ENCODE data around the gene CBX2.

The CBX2 gene

DNA sequence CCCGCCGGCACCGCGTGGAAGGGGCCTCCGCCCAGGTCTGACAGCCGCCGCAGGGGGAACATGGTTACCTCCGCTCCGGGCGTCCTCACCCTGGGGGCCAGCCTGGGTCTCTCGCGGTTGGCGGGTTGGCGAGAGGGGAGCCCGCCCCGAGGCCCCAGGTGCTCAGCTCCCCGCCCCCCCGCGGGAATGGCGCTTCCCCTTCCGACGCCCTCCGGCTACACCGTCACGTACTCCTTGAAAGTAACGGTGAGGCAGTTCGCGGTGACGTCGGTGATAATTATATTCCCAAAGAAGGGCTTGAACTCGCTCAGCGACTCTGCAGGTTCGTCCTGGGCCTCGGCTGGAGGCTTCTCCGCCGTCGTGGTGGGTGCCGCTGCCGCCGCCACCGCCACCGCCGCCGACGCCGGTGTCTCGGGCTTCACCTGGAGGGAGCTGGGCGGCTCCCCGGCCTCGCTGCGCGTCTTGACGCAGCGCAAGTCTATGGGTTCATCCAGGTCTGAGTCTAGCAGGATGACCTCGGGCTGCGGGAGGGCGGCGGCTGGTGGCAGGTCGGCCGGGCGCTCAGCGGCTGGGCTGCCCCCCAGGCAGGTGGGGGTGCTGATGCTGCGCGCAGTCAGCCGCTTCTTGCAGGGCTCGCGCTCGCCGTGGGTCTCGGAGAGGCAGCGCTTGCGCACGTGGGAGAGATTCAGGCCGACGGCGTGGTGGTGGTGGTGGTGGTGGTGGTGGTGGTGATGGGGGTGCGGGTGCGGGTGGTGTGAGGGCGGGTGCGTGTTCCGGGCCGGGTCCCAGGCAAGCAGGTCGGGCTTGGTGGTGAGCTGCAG, 56.0 kb downstream of the CBX2 start:
- TF ChIP-seq TAF1 (IDR thresholded peaks at IDR 0.05; ENCODE audit: borderline replicate concordance, insufficient read depth, low read length) = no peak
- TF ChIP-seq FOXP2 (optimal IDR thresholded peaks at IDR 0.05; ENCODE audit: borderline replicate concordance, extremely low read depth, extremely low read length, insufficient read depth) = no peak
- no peak for TF ChIP-seq POLR2AphosphoS5 (IDR thresholded peaks at IDR 0.05; ENCODE audit: low read depth, low read length)

DNA sequence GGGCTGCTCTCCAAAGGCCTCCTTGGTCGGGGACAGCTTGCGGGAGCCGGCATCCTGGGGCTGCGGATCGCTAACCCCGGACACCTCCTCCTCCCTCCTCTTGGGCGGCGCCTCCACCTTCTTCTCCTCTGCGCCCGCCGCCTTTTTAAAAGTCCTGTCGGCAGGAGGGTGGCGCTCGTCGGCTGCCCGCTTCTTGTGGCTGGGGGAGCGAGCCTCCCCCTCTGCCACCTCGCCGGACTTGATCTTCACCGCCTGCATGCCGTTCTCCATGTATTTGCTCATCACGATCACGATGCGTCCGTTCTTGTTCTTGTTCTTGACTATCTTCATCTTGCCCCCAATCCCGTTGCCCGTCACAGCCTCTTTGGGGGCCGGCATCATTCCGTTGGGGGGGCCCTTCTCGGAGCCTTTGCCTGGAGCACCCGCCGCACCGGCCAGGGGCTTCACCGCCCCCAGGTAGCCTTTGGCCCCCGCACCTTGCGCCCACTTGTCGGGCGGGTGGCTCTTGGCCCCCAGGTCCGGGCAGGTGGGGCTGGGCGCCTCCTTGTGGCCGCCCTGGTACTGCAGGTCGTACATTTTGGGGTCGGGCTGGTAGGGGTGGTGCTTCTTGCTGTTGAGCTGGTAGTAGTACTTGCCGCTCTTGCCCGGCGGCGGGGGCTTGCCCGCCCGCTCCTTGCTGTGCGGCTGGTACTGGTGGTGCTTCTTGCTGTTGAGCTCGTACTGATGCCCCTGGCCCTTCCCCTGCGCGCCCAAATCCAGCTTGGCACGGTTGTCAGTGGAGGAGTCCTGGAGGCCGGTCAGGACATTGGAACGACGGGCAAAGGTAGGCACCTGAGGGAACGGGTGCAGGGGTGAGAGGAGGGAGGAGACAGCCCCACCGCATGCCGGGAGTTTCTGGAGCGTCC, 56.9 kb downstream of the CBX2 start:
- no peak for TF ChIP-seq FOXP2 (optimal IDR thresholded peaks at IDR 0.05; ENCODE audit: borderline replicate concordance, extremely low read depth, extremely low read length, insufficient read depth)
- TF ChIP-seq TAF1 (IDR thresholded peaks at IDR 0.05; ENCODE audit: borderline replicate concordance, insufficient read depth, low read length) = no peak
- TF ChIP-seq, protein P1, sequence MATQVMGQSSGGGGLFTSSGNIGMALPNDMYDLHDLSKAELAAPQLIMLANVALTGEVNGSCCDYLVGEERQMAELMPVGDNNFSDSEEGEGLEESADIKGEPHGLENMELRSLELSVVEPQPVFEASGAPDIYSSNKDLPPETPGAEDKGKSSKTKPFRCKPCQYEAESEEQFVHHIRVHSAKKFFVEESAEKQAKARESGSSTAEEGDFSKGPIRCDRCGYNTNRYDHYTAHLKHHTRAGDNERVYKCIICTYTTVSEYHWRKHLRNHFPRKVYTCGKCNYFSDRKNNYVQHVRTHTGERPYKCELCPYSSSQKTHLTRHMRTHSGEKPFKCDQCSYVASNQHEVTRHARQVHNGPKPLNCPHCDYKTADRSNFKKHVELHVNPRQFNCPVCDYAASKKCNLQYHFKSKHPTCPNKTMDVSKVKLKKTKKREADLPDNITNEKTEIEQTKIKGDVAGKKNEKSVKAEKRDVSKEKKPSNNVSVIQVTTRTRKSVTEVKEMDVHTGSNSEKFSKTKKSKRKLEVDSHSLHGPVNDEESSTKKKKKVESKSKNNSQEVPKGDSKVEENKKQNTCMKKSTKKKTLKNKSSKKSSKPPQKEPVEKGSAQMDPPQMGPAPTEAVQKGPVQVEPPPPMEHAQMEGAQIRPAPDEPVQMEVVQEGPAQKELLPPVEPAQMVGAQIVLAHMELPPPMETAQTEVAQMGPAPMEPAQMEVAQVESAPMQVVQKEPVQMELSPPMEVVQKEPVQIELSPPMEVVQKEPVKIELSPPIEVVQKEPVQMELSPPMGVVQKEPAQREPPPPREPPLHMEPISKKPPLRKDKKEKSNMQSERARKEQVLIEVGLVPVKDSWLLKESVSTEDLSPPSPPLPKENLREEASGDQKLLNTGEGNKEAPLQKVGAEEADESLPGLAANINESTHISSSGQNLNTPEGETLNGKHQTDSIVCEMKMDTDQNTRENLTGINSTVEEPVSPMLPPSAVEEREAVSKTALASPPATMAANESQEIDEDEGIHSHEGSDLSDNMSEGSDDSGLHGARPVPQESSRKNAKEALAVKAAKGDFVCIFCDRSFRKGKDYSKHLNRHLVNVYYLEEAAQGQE (IDR thresholded peaks at IDR 0.05; ENCODE audit: insufficient read depth in 1 of 2, low read depth in 2 of 2, low read length in 2 of 2) = no peak
- no peak for TF ChIP-seq SIN3A (IDR thresholded peaks at IDR 0.05; ENCODE audit: borderline replicate concordance, insufficient read depth, low read length)
- TF ChIP-seq POLR2AphosphoS5 (IDR thresholded peaks at IDR 0.05; ENCODE audit: low read depth, low read length) = no peak

DNA sequence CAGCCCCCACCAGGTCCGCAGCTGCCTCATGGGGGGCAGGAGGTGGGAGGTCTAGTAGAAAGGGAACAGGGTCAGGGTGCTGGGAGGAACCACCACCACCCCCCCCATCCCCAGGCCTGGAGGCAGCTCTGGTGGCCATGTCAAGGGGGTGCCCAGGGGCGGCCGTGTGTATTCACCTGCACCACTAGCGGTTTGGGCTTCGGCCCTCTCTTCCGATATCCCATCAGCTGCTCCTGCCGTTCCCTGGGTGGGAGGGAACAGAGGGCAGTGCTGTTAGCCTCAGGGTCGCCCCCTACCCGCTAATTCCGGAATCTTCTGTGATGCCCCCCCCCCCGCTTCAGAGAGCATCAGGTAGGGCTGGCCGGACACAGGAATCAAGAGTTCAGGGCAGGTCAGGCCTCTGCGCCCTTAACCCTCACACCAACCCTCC, 57.5 kb downstream of the CBX2 start:
- no peak for TF ChIP-seq TAF1 (IDR thresholded peaks at IDR 0.05; ENCODE audit: borderline replicate concordance, insufficient read depth, low read length)
- TF ChIP-seq SIN3A (IDR thresholded peaks at IDR 0.05; ENCODE audit: borderline replicate concordance, insufficient read depth, low read length) = no peak
- TF ChIP-seq POLR2AphosphoS5 (IDR thresholded peaks at IDR 0.05; ENCODE audit: low read depth, low read length) = no peak
- TF ChIP-seq, protein P1 (IDR thresholded peaks at IDR 0.05; ENCODE audit: insufficient read depth in 1 of 2, low read depth in 2 of 2, low read length in 2 of 2) = no peak
- no peak for TF ChIP-seq FOXP2 (optimal IDR thresholded peaks at IDR 0.05; ENCODE audit: borderline replicate concordance, extremely low read depth, extremely low read length, insufficient read depth)

DNA sequence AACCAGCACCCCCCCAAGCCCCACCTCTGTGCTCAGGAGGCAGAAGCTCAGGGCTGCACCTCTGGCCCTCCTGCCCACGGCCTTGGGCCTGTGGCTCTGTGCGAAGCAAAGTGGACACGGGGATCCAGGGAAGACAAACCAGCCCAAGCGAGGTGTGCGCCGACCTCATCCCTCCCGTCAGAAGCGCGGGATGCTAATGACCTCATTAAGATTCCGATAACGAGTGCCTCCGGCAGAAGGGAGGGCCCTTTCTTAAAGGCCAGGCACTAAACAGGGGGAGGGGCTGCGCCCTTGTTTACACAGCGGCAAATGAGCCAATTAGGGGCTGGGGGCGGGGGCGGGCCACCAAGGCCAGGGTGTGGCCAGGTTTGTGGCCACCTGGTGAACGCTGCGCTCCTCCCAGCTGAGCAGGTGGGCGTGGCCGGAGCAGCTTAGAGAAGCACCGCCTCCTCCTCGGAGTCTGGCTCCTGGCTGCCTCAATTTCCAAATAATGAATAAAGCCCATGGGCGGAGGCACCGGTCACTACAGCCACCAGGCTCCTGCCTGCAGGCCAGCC, 58.1 kb downstream of the CBX2 start:
- TF ChIP-seq TAF1 (IDR thresholded peaks at IDR 0.05; ENCODE audit: borderline replicate concordance, insufficient read depth, low read length) = no peak
- TF ChIP-seq, protein P1 (IDR thresholded peaks at IDR 0.05; ENCODE audit: insufficient read depth in 1 of 2, low read depth in 2 of 2, low read length in 2 of 2) = no peak
- no peak for TF ChIP-seq SIN3A (IDR thresholded peaks at IDR 0.05; ENCODE audit: borderline replicate concordance, insufficient read depth, low read length)
- TF ChIP-seq POLR2AphosphoS5 (IDR thresholded peaks at IDR 0.05; ENCODE audit: low read depth, low read length) = no peak
- TF ChIP-seq FOXP2 (optimal IDR thresholded peaks at IDR 0.05; ENCODE audit: borderline replicate concordance, extremely low read depth, extremely low read length, insufficient read depth) = no peak

DNA sequence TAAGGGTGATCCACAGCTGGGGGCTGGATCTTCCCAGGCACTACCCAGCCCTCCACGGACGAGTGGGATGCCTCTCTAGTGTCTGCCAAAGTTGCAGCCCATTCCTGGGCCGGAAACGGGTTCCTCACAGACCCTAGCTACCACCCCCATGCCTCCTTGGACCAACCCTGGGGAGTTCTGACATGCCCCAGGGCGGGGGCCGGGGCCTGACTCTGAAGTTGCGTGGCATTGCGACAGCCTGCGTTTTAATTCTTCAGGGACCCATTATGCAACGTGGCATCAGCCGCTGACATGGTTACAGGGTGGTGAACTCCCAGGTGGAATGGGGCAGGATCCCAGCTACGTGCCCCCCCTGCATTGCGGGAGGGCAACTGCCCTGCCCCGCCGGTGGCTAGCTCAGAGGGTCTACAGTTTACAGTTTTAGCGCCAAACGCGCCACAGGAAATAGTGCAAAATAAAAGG, 58.6 kb downstream of the CBX2 start:
- TF ChIP-seq, protein P1 (IDR thresholded peaks at IDR 0.05; ENCODE audit: insufficient read depth in 1 of 2, low read depth in 2 of 2, low read length in 2 of 2) = no peak
- TF ChIP-seq FOXP2 (optimal IDR thresholded peaks at IDR 0.05; ENCODE audit: borderline replicate concordance, extremely low read depth, extremely low read length, insufficient read depth) (no peak), POLR2AphosphoS5 (IDR thresholded peaks at IDR 0.05; ENCODE audit: low read depth, low read length) (no peak), TAF1 (IDR thresholded peaks at IDR 0.05; ENCODE audit: borderline replicate concordance, insufficient read depth, low read length) (no peak)
